GM19023 (cell line): ENCODE results near the gene CDH13.

Experiments used
- ATAC-seq: cut with Tn5 transposase; IDR thresholded peaks from one replicate; pipeline ENCODE4 v1.9.1; 2021; ENCODE audit warnings: mild to moderate bottlenecking, moderate library complexity; ENCODE audit not compliant: unreplicated experiment

The CDH13 gene

DNA sequence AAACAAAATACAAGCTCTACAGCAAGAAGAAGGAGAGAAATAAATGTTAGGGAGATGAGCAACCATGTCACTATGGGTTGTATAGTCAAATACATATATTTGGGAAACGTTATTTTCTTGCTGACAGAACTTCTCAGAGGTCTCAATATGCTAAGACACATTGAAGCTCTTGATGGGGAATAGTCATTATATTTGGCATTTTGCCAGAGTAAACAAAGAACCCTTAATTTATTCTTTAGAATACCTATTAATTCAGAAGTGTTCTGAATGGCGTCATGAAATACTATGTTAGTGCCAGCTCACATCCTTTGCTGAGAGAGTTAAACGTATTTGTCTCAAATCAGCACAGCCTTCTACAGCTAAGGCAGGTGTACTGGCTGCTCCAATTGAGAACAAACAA lies 458.9 kb downstream of the CDH13 start:
- no peak for ATAC-seq

DNA sequence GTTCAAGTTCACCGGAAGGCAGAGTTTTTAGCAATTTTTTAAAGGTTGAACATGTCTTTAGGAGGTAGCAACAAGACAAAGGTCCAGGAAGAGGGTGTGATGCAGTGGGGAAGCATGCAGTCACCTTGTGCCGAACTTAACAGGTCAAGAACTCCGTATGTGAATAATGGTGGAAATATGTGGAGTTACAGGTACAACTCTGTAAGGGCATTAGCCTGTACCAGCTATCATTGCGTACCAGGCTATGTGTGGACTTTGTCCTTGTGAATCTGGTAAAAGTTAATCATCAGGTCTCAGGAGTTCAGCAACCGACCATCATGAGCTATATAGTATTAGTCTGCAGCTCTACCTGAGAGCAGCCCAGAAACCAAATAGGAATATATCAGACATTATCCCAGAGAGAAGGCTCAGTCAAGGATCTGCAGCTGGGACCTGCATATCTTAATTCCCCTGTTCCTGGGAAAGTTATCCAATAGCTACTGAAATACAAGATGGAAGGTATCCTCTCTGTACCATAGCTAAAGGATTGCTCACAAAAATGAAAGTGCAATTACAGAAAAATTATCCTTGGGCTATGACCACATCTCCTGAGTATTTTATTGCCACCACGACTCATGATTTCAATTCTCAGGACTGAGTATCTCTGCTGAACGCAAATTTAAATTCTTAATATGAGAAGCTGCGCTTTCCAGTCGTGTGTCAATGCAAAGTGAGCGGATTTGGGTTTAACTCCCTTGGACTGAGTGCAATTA lies 469.3 kb downstream of the CDH13 start:
- no peak for ATAC-seq

GRCh38 chr16:83098536-83098935 lies 471.8 kb downstream of the CDH13 start:
- no peak for ATAC-seq

GRCh38 chr16:83100679-83101078 lies 473.9 kb downstream of the CDH13 start:
- no peak for ATAC-seq

GRCh38 chr16:83102336-83102735 lies 475.6 kb downstream of the CDH13 start:
- no peak for ATAC-seq

GRCh38 chr16:83105279-83106077 lies 478.7 kb downstream of the CDH13 start:
- ATAC-seq, result no peak

DNA sequence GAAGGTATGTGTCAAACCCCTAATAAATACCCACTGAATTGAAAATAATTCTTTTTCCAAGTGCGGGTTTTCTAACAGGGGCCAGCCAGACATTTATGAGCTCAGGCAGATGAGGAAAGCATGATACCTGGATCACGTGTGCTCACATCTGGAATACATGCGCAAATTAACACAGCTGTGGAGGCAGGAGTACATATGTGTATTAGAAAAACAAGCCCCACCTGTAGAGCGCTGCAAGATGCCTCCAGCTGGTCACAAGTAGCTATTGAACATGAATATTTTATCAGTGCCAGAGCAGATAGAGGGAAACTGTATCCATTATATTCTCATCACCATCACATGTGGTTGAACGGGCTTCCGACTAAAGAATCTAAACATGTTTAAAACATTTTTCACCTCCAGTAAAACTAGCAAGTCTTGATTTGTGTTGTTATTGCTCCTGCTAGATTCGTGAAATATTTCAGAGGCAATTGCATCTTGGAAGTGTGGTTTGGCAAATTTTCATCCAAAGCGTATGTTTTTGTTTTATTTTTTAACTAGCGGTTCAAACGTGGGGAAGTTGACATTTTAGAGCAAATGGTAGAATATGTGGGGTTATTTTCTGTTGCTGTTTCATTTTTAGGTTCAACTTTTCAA lies 482.8 kb downstream of the CDH13 start:
- ATAC-seq, result no peak

DNA sequence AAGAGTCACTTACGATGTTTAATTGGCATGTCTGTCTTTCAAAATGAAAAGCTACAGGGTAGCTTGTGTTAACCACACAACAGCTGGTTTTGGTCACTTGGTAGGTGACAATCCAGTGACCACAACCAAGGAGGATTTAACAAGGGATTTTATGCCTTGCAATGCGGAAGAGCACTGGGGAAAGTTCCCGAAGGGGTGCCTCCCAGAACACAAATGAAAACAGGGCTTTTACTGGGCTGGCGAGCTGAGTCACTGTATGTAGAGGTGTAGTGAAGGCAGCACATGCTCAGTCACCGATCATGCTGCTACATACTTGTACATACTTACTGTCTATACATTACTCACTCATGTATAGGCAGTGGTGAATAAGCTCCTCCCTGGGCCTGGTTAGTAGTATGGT lies 483.5 kb downstream of the CDH13 start:
- no peak for ATAC-seq

DNA sequence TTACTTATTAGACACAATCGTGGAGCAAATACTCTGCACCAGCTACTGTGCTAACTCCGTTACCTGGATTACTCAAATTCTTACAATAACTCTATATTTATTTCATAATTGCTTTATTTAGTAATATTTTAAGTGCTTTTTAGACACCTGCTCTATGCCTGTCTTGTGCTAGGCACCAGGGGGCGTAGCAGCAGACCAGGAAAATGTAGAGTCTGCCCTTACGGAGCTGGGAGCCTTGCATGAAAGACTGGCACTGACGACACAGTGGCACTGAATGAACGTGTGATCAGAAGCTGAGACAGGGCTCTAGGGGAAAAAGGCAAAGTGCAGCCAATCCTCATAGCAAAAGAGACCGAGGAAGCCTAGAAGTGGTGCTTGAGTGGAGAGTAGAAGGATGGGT lies 486.5 kb downstream of the CDH13 start:
- no peak for ATAC-seq

- ATAC-seq, result no peak
Observed at GRCh38 chr16:83113811-83114210, 487.0 kb downstream of the CDH13 start.

GRCh38 chr16:83115491-83116232 lies 488.9 kb downstream of the CDH13 start:
- ATAC-seq, result no peak

DNA sequence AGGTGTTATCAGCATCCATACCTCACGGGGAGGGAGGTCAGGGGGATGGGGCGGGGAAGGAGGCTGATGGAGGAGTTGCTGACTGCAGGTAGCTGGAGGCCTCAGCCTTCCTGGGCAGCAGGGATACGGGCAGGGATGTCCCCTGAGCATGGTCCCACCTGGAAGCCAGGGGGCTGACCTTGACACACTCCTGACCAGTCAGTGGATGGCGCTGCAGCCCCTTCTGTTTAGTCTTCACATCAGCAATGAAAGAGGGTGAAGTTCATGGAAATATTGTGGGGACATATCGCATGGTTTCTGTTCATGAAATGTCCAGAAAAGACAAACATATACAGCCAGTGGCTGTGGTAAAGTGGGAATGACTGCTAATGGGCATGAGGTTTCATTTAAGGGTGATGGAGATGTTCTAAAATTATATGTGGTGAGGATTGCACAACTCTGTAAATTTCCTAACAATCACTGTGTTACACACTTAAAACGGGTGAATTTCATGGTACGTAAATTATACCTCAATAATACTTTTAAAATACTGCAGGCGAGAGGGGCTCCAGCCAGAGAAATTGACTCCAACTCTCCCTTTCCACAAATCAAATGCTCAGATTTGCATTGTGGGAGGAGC lies 489.6 kb downstream of the CDH13 start:
- no peak for ATAC-seq

GRCh38 chr16:83117810-83118209 lies 491.0 kb downstream of the CDH13 start:
- no peak for ATAC-seq

- no peak for ATAC-seq
Observed at GRCh38 chr16:83118365-83118764, 491.6 kb downstream of the CDH13 start.

GRCh38 chr16:83125999-83126568 lies 499.3 kb downstream of the CDH13 start:
- ATAC-seq, result no peak

DNA sequence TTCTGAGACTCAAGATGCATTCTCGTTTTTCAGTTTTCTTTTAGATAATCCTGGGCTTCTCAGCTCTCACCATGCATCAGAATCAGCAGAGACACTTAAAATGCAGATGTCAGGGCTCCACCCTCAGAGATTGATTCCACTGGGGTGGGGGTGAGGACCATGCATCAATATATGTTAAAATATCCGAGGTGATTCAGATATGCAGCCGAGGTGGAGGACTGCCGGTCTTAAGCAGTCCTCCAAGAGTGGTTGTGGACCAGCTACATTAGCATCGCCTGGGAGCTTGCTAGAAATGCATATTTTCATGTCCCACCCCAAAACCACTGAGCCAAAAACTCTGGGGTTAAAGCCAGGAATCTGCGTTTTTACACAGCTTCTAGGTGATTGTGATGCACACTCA lies 501.3 kb downstream of the CDH13 start:
- ATAC-seq, result no peak

DNA sequence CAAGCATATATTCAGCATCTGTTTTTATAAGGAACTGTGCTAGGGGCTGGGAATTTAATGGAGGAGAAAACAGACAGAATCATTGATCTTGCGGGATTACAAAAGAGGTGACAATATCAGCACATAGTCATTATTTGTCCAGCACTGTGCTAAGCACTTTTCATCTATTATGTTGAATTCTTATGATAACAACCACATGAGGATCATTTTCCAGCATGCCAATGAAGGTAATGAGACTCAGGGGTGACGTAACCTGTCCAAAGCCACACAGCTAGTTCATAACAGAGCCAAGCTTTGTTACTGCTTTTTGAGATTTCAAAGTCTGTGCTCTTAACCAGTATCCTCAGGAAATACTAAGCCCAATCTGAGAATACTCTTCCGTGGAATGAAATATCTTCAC lies 503.3 kb downstream of the CDH13 start:
- no peak for ATAC-seq

GRCh38 chr16:83134638-83135037 lies 507.9 kb downstream of the CDH13 start:
- no peak for ATAC-seq

GRCh38 chr16:83136419-83136818 lies 509.6 kb downstream of the CDH13 start:
- no peak for ATAC-seq

DNA sequence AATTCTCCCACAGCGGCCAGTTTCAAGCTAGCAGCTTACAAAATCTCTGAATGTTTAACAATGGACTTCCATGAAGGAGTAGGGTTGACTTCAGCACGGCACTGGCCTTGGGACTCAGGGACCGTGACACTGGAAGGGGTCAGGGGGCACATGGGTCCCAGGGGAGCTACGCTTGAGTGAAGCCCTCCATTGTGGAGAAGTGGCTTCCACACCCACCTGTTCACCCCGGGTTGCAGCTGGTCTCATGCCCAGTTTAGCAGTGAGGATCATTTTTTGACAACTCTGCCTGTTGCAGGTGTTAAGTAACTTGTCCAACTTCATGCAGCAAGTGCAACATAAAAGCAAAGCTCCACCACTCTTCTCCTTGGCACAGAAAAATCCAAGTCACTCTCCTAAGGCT lies 510.2 kb downstream of the CDH13 start:
- ATAC-seq, result no peak
